Panc1 (cell line): ENCODE results near the gene LRMDA. TPM values are rescaled to one million over a fixed set of nuclear protein-coding genes. Genes with fewer than 3 reads are reported as not detected.

Source experiments
- ATAC-seq: fragments of 200-7000 bp; cut with Tn5 transposase; 2 replicates; pipeline ENCODE4 v1.9.1; 2020; ENCODE audit warnings: mild to moderate bottlenecking, moderate library complexity
- BruUV-seq: library from RNA; stranded (reverse); fragments of 400-500 nt; replicated peaks from 2 replicates; lab custom pipeline; 2021; lab: Mats Ljungman, UMichigan
- CTCF ChIA-PET: fragments of 300-600 bp; sonication (Branson Sonifier 250); formaldehyde crosslinking; loops from one replicate; lab custom pipeline; 2022; ENCODE audit warnings: antibody characterized with exemption; lab: Charles Lee
- POLR2A ChIA-PET: fragments of 300-600 bp; sonication (Branson Sonifier 250); formaldehyde crosslinking; loops from one replicate; lab custom pipeline; 2022; ENCODE audit warnings: antibody characterized with exemption; lab: Charles Lee
- DNase-seq: peaks from one replicate; pipeline ENCODE4 v3.0.0-alpha.2; 2010; ENCODE audit warnings: low read depth, low spot score
- H3K27ac ChIP-seq: 2 replicates; pipeline ENCODE4 v1.5.1; 2011; ENCODE audit warnings: mild to moderate bottlenecking, low read length, inconsistent platforms
- H3K27me3 ChIP-seq: fragments of 200-500 bp; sonication (Bioruptor generic); 2 replicates; pipeline ENCODE4 v1.6.0; 2014; ENCODE audit warnings: low read length, inconsistent platforms; ENCODE audit not compliant: control insufficient read depth, insufficient read depth
- H3K36me3 ChIP-seq: fragments of 200-500 bp; sonication (Bioruptor generic); 2 replicates; pipeline ENCODE4 v1.5.1; 2014; ENCODE audit warnings: inconsistent platforms, mild to moderate bottlenecking, low read length, moderate library complexity; ENCODE audit not compliant: control insufficient read depth, insufficient read depth
- H3K4me1 ChIP-seq: 2 replicates; pipeline ENCODE4 v1.5.1; 2011; ENCODE audit warnings: inconsistent platforms, mild to moderate bottlenecking, low read length, moderate library complexity; ENCODE audit not compliant: control insufficient read depth, insufficient read depth
- H3K4me3 ChIP-seq, 2 experiments: 2 replicates each; pipeline ENCODE4 v1.5.1; 2011 to 2012; ENCODE audit warnings: low read depth in 2 of 2, low read length in 2 of 2, mild to moderate bottlenecking in 2 of 2, inconsistent platforms in 1 of 2, moderate library complexity in 1 of 2
- H3K9me3 ChIP-seq: fragments of 200-500 bp; sonication (Bioruptor generic); 2 replicates; pipeline ENCODE4 v1.5.1; 2014; ENCODE audit warnings: low read depth, mild to moderate bottlenecking, inconsistent platforms, low read length, moderate library complexity; ENCODE audit not compliant: control insufficient read depth, insufficient read depth
- CTCF ChIP-seq: fragments of 450-650 bp; IDR thresholded peaks from 2 replicates; pipeline ENCODE4 v1.5.1; 2017; ENCODE audit warnings: mild to moderate bottlenecking
- POLR2AphosphoS5 ChIP-seq: IDR thresholded peaks from 2 replicates; pipeline ENCODE4 v1.6.1; 2012; ENCODE audit warnings: mild to moderate bottlenecking, low read depth, low read length, moderate library complexity
- REST ChIP-seq, 2 experiments: IDR thresholded peaks; 2 replicates each; pipeline ENCODE4 v1.6.1; 2011 to 2012; ENCODE audit warnings: low read depth in 2 of 2, control low read depth in 1 of 2, low read length in 1 of 2, mild to moderate bottlenecking in 1 of 2, moderate library complexity in 1 of 2; ENCODE audit not compliant: insufficient read depth in 1 of 2
- SIN3A ChIP-seq: IDR thresholded peaks from 2 replicates; pipeline ENCODE4 v1.6.1; 2012; ENCODE audit warnings: low read depth, mild to moderate bottlenecking, low read length, moderate library complexity, borderline replicate concordance; ENCODE audit not compliant: insufficient read depth
- TCF7L2 ChIP-seq: IDR thresholded peaks from 2 replicates; pipeline ENCODE4 v1.6.1; 2011; ENCODE audit warnings: mild to moderate bottlenecking, low read depth, low read length, inconsistent platforms
- in situ Hi-C: cut with HindIII; loops from 2 replicates; pipeline ENCODE4 v1.10.0; 2016; ENCODE audit warnings: low sequenced_read_pairs, low pct_unique_long_range_greater_than_20kb
- intact Hi-C: fragments of 100-400 bp; cut with micrococcal nuclease; formaldehyde crosslinking; loops from one replicate; pipeline ENCODE4 v1.10.0; 2022; ENCODE audit not compliant: unreplicated experiment
- total RNA-seq: library from RNA; stranded (reverse); gene quantifications from one replicate; pipeline ENCODE4 v1.2.1, GENCODE V29; 2021; ENCODE audit not compliant: unreplicated experiment

Gene LRMDA
- total RNA-seq, 1 experiment from 2014 or later = 1.2 TPM

GRCh38 chr10:75468612-75469005, 37.2 kb downstream of the LRMDA start:
- intact Hi-C loops = no loop called here
- POLR2A ChIA-PET = no interaction called here
- no peak for TF ChIP-seq TCF7L2
- TF ChIP-seq SIN3A = no peak
- Histone ChIP-seq H3K36me3 (no peaks in the 10 kb centered on the region), H3K9me3 (no peaks in the 10 kb centered on the region), H3K4me1 (no peaks in the 10 kb centered on the region), H3K27me3 (peaks cover 2% of the 10 kb centered on the region; the same call in 1 of the 2 replicates), H3K27ac (no peak overlapping the region), H3K4me3 (no peak overlapping the region)
- CTCF ChIA-PET = no interaction called here
- in situ Hi-C loops = no loop called here
- DNase-seq (no peak), ATAC-seq (no peak)
- no TSS peak for BruUV-seq

GRCh38 chr10:75469006-75469616, 37.7 kb downstream of the LRMDA start:
- in situ Hi-C loops = no loop called here
- Histone ChIP-seq H3K4me1 (no peaks in the 10 kb centered on the region), H3K27ac (no peak overlapping the region), H3K27me3 (peaks cover 2% of the 10 kb centered on the region; the same call in 1 of the 2 replicates), H3K9me3 (no peaks in the 10 kb centered on the region), H3K36me3 (no peaks in the 10 kb centered on the region), H3K4me3 (no peak overlapping the region)
- POLR2A ChIA-PET = no interaction called here
- TF ChIP-seq CTCF (no peak), REST (IDR thresholded peaks at IDR 0.05; ENCODE audit: insufficient read depth in 1 of 2, low read depth in 2 of 2, low read length in 1 of 2) (no peak), POLR2AphosphoS5 (no peak), TCF7L2 (no peak), SIN3A (no peak)
- BruUV-seq = no TSS peak
- CTCF ChIA-PET = interaction anchor here (0.5 kb wide), 1 partner anchor 15 kb away, joined by 9 read pairs; no protein-coding TSS in a partner anchor
- no peak for DNase-seq
- no peak for ATAC-seq
- intact Hi-C loops = no loop called here

- Histone ChIP-seq H3K36me3 (no peaks in the 10 kb centered on the region), H3K4me3 (no peak overlapping the region), H3K27me3 (peaks cover 3% of the 10 kb centered on the region; the same call in 1 of the 2 replicates), H3K9me3 (no peaks in the 10 kb centered on the region), H3K27ac (no peak overlapping the region), H3K4me1 (no peaks in the 10 kb centered on the region)
- ATAC-seq = no peak
- no peak for DNase-seq
- POLR2A ChIA-PET = no interaction called here
- in situ Hi-C loops = no loop called here
- no TSS peak for BruUV-seq
- CTCF ChIA-PET = interaction anchor here (0.7 kb wide), 1 partner anchor 533 kb away, joined by 3 read pairs; no protein-coding TSS in a partner anchor
- TF ChIP-seq TCF7L2 (no peak), SIN3A (no peak), REST (IDR thresholded peaks at IDR 0.05; ENCODE audit: insufficient read depth in 1 of 2, low read depth in 2 of 2, low read length in 1 of 2) (no peak), CTCF (no peak), POLR2AphosphoS5 (no peak)
- intact Hi-C loops = no loop called here
These were observed 39.5 kb downstream of the LRMDA start for GRCh38 chr10:75470901-75471300.
